Endometrium (tissue), 2 donors: ENCODE data around the gene NSD1.

Experiments used
- FAIRE-seq: peaks from 2 replicates; lab custom pipeline; 2012; peaks lifted over from hg19 to GRCh38; lab: Jason Lieb, UNC
- donor health status: control.
- donor health status: control.

The NSD1 gene, protein sequence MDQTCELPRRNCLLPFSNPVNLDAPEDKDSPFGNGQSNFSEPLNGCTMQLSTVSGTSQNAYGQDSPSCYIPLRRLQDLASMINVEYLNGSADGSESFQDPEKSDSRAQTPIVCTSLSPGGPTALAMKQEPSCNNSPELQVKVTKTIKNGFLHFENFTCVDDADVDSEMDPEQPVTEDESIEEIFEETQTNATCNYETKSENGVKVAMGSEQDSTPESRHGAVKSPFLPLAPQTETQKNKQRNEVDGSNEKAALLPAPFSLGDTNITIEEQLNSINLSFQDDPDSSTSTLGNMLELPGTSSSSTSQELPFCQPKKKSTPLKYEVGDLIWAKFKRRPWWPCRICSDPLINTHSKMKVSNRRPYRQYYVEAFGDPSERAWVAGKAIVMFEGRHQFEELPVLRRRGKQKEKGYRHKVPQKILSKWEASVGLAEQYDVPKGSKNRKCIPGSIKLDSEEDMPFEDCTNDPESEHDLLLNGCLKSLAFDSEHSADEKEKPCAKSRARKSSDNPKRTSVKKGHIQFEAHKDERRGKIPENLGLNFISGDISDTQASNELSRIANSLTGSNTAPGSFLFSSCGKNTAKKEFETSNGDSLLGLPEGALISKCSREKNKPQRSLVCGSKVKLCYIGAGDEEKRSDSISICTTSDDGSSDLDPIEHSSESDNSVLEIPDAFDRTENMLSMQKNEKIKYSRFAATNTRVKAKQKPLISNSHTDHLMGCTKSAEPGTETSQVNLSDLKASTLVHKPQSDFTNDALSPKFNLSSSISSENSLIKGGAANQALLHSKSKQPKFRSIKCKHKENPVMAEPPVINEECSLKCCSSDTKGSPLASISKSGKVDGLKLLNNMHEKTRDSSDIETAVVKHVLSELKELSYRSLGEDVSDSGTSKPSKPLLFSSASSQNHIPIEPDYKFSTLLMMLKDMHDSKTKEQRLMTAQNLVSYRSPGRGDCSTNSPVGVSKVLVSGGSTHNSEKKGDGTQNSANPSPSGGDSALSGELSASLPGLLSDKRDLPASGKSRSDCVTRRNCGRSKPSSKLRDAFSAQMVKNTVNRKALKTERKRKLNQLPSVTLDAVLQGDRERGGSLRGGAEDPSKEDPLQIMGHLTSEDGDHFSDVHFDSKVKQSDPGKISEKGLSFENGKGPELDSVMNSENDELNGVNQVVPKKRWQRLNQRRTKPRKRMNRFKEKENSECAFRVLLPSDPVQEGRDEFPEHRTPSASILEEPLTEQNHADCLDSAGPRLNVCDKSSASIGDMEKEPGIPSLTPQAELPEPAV (N-terminal part only)

DNA sequence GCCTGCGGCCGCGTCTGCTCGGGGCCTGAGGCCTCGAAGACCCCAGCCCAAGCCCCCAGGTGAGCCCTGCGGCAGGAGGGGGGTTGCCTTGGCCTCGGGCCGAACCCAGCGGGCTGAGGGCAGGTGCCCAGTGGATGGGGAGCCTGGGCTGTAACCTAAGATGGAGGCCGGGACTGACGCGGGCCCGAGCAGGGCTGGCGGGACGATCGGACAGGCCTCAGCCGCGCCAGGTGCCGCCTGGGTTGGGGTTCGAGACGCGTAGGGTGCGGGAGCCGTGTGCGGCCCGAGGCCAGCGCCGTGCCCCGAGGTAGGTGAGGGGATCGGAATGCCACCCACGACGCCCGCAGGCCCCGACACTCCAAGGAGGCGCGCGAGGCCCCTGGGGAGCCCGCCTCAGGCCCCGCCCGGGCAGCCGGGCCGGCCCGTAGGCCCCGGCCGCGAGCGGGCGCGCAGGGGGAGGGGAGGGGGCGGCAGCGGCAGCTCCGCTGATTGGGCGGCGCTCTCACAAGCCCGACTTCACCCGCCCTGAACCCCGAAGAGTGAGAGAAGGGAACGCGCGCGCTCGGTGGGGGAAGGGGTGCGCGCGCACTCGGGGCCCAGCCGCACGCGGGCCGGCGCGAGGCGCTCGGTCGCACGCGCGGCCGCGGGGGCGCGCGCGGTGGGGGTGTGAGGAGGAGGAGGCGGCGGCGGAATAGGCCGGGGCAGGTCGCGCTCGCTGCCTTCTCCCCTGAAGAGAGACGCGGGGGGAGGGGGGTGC is at the start of gene NSD1:
Gene NSD1 (plus strand): TSS at position 678 of the 757 bp plus-strand sequence. CDS start 1,331 bp downstream, outside the sequence.
- FAIRE-seq, result no peak

DNA sequence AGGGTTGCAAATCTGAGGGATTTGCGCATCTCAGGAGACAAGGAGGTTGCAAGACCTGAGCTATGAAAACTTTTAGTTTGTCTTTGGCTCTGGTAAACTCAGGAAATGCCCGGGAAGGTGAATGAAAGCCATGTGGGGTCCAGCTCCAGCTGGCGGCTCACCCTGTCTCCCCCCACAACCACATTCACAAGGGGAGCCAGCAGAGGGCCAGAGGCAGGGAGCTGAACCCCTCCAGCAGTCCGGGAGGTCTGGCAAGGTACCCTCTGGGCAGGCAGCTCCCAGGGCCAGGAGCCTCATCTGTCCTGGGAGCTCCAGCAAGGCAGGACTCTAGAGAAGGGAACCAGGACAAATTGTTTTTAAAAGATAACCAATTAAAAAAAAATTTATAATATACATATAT is 49.4 kb upstream of the NSD1 start:
- no peak for FAIRE-seq

- FAIRE-seq, result no peak
These were observed 47.5 kb upstream of the NSD1 start for GRCh38 chr5:177085985-177086653.

DNA sequence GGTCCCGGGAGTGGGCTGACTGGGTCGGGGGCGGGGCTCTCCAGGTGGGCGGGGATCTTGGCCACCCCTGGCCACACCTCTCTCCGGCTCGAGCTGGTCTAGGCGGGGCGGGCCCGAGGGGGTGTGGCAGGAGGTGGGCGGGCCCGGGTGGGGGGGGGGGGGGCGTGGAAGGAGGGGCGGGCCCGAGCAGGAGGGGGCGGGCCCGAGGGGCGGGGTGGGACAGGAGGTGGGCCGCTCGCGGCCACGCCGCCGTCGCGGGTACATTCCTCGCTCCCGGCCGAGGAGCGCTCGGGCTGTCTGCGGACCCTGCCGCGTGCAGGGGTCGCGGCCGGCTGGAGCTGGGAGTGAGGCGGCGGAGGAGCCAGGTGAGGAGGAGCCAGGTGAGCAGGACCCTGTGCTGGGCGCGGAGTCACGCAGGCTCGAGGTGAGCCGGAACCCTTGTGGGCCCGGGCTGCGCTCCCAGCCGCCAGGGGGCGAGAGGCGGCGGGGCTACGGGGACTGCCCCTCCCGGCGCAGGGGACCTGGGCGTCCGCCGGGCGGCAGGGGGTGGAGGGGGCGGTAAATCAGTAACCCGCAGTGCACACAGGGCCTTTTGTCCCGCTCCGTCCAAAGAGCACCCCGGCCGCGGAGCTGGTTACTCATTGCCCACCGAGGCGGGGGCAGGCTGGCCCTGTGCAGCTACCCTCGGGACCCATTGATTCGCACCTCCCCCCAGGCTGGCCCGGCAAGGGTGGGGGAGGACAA is 46.7 kb upstream of the NSD1 start, which contains the start of gene FGFR4:
Gene FGFR4 (plus strand): TSS at position 262 of the 744 bp plus-strand sequence. CDS start 2,688 bp downstream, outside the sequence.
- FAIRE-seq, result no peak

DNA sequence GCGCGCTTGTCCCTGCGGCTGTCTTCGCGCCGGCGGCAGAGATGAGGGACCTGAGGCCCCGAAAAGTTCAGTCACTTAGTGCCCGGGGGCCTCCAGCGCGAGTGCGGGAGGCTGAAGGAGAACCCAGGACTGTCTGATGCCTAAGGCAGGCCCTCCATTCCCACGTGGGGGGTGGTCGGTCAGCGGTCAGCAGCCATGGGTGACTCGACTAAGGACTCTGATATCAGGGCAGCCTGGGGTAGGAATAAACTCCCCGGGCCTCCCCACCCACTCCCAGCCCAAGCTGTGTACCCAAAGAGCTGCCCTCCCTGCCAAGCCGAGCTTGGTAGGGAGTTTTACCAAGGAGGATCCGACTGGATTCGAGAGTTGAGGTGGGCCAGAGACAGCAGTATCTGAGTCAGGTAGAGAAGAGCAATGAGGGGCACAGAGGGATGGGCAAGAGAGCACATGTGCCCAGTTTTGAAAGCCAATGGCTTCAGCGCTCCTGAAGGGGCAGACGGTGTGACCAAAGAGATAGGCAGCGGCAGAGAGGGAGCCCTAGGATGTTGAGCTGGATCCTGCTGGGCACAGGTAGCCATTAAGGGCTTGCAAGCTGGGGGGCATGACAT is 46.1 kb upstream of the NSD1 start:
- no peak for FAIRE-seq

DNA sequence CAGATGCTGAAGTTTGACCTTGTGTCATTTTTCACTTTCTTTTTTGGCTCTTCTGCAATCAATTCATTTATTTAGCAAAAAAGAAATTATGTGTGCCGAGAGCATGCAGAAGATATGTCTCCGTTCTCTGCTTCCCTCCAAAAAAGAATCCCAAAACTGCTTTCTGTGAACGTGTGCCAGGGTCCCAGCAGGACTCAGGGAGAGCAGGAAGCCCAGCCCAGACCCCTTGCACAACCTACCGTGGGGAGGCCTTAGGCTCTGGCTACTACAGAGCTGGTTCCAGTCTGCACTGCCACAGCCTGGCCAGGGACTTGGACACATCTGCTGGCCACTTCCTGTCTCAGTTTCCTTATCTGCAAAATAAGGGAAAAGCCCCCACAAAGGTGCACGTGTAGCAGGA is 44.4 kb upstream of the NSD1 start:
- FAIRE-seq, result no peak

- FAIRE-seq, result no peak
These were observed 43.5 kb upstream of the NSD1 start for GRCh38 chr5:177089825-177090641.

- FAIRE-seq, result no peak
These were observed 42.8 kb upstream of the NSD1 start for GRCh38 chr5:177090813-177091212.

- FAIRE-seq, result no peak
These were observed 42.3 kb upstream of the NSD1 start for GRCh38 chr5:177091232-177091631.

GRCh38 chr5:177092178-177093081 is 41.1 kb upstream of the NSD1 start:
- FAIRE-seq, result no peak

DNA sequence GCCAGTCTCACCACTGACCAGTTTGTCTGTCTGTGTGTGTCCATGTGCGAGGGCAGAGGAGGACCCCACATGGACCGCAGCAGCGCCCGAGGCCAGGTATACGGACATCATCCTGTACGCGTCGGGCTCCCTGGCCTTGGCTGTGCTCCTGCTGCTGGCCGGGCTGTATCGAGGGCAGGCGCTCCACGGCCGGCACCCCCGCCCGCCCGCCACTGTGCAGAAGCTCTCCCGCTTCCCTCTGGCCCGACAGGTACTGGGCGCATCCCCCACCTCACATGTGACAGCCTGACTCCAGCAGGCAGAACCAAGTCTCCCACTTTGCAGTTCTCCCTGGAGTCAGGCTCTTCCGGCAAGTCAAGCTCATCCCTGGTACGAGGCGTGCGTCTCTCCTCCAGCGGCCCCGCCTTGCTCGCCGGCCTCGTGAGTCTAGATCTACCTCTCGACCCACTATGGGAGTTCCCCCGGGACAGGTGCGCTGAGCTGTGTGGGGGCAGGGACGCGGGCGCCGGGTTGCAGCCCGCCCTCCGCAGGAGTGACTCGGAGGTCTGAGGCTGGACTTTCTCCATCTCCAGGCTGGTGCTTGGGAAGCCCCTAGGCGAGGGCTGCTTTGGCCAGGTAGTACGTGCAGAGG is 40.4 kb upstream of the NSD1 start:
- FAIRE-seq, result no peak

DNA sequence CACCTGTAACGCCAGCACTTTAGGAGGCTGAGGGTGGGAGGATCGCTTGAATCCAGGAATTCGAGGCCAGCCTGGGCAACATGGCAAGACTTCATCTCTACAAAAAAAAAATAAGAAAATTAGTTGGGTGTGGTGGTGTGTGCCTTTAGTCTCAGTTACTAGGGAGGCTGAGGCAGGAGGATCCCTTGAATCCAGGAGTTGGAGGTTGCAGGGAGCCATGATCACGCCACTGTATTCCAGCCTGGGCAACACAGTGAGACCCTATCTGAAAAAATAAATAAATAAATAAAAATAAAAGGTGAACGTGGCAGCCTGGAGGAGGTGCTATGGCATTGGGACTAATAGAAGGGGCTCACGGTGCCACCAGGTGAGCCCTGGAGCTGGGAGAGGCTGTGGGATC is 39.8 kb upstream of the NSD1 start:
- FAIRE-seq, result no peak

DNA sequence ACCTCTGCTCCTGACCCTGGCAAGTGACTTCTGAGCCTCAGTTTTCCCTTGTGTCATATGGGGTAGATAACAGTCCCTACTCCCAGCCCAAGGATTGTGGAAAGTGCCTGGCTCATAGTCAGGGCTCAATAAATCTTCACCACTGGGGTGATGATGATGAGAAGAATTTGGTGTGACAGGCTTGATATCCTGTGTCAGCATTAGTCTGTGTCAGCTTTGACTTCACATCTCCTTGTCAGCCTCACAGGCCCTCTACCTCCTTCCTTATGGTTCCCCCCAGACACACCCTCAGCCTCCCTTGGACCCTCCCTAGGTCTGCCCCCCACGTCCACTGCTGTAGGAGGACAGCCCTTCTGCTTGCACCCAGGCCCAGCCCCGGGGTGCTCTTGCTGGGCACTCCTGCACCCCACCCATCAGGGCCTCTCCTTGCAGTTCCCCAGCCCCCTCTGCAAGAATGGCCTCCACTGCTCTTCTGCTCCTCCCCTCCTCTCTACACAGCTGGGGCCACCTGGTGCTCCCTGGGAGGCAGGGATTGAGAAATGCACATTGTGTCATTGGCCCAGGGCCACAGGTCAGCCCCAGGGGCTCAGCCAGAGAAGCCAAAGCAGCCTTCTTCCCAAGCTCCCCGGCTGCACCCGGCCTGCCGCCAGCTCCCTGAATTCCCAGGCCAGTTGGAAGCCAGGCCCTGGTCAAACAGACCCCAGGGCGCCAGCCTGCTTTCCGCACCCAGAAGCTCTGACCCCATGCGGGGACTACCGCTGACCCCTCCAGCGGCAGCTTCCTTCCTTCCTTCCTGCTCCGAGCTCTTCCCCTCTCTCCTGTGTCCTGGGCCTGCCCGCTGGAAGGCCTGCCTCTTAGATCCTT is 39.1 kb upstream of the NSD1 start:
- no peak for FAIRE-seq

- no peak for FAIRE-seq
These were observed 38.4 kb upstream of the NSD1 start for GRCh38 chr5:177095088-177095669.

DNA sequence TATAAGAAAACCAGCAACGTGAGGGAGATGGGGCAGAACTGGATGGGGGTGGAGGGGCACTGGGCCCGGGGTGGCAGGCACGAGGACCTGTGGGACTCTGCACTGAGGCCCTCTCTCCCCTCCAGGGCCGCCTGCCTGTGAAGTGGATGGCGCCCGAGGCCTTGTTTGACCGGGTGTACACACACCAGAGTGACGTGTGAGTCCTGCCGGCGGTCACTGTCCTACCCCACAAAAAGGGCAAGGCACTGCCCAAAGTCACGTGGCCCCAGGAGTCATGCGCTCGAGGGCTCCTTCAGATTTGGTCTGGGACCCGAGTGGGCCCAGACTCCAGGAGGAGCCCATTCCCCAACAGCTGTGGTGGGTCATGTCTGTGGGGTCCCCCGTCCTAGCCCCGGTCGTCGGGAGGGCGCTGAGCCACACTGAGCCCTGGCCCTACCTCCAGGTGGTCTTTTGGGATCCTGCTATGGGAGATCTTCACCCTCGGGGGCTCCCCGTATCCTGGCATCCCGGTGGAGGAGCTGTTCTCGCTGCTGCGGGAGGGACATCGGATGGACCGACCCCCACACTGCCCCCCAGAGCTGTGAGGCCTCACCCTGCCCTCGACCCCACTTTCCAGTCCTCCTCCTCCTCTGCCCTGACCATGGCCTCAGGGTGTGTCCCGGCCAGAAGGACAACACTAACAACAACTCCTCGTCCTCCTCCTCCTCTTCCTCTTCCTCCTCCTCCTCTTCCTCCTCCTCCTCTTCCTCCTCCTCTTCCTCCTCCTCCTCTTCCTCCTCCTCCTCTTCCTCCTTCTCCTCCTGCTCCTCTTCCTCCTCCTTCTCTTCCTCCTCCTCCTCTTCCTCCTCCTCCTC is 37.2 kb upstream of the NSD1 start:
- no peak for FAIRE-seq
